ENCODE measurements around the gene DYNLT1. TPM values are rescaled to one million over a fixed set of nuclear protein-coding genes. Genes with fewer than 3 reads are reported as not detected.
A peak's percentile ranks its signal among the peaks of the same experiment; 100 is the strongest.
"Not testable (repeated sequence)": the region's sequence is repeated elsewhere in the genome, so short reads cannot be mapped to it uniquely, and the experiment has no call there.

Gene DYNLT1
- total RNA-seq, 2 donors from 2014 or later: 57.3 to 91.5 TPM

- Histone ChIP-seq H3K4me1 (peaks cover 0 to 34% of the 10 kb centered on the region in 2 donors), H3K36me3 (no peaks in the 10 kb centered on the region), H3K4me3 (no peak overlapping the region), H3K27ac (peak overlapping the region; percentile 80 to 86), H3K9me3 (no peaks in the 10 kb centered on the region), H3K27me3 (no peaks in the 10 kb centered on the region)
- TF ChIP-seq, protein P1, sequence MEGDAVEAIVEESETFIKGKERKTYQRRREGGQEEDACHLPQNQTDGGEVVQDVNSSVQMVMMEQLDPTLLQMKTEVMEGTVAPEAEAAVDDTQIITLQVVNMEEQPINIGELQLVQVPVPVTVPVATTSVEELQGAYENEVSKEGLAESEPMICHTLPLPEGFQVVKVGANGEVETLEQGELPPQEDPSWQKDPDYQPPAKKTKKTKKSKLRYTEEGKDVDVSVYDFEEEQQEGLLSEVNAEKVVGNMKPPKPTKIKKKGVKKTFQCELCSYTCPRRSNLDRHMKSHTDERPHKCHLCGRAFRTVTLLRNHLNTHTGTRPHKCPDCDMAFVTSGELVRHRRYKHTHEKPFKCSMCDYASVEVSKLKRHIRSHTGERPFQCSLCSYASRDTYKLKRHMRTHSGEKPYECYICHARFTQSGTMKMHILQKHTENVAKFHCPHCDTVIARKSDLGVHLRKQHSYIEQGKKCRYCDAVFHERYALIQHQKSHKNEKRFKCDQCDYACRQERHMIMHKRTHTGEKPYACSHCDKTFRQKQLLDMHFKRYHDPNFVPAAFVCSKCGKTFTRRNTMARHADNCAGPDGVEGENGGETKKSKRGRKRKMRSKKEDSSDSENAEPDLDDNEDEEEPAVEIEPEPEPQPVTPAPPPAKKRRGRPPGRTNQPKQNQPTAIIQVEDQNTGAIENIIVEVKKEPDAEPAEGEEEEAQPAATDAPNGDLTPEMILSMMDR (IDR thresholded peaks at IDR 0.05): no peak
- peak; percentile 67 for DNase-seq (ENCODE audit: low spot score)
Observed at GRCh38 chr6:158653577-158654354, 9.2 kb upstream of the DYNLT1 start.

DNA sequence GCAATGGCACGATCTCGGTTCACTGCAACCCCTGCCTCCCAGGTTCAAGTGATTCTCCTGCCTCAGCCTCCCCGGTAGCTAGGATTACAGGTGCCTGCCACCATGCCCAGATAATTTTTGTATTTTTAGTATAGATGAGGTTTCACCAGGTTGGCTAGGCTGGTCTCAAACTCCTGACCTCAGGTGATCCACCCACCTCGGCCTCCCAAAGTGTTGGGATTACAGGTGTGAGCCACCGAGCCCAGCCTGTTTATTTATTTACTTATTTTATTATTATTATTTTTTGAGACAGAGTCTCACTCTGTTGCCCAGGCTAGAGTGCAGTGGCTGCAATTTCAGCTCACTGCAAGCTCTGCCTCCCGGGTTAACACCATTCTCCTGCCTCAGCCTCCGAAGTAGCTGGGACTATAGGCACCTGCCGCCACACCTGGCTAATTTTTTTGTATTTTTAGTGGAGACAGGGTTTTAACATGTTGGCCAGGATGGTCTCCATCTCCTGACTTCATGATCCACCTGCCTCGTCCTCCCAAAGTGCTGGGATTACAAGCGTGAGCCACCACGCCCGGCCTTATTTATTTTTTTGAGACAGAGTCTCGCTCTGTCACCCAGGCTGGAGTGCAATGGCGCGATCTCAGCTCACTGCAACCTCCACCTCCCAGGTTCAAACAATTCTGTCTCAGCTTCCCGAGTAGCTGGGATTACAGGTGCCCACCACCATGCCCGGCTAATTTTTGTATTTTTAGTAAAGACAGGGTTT, 7.6 kb upstream of the DYNLT1 start:
- H3K27ac ChIP-seq, H3K4me3 ChIP-seq, H3K27me3 ChIP-seq, H3K9me3 ChIP-seq, H3K36me3 ChIP-seq: not testable (repeated sequence)
- peak; percentile 36 for DNase-seq (ENCODE audit: low spot score)
- H3K4me1 ChIP-seq: peaks cover 0 to 42% of the 10 kb centered on the region in 2 donors

GRCh38 chr6:158649289-158650143, 5.0 kb upstream of the DYNLT1 start, which contains the start of gene SYTL3:
SYTL3 (plus strand) TSS chr6:158650054; CDS start chr6:158663269, 13,215 bp downstream.
- Histone ChIP-seq H3K4me3 (no peak within 1 kb of the TSS), H3K27ac (peak within 1 kb of the TSS; percentile 52 to 70), H3K36me3 (no peaks in the 10 kb centered on the region), H3K27me3 (no peaks in the 10 kb centered on the region), H3K9me3 (no peaks in the 10 kb centered on the region), H3K4me1 (peaks cover 0 to 39% of the 10 kb centered on the region in 2 donors)
- peak; percentile 69 for DNase-seq (ENCODE audit: low spot score)
- TF ChIP-seq, protein P1 (IDR thresholded peaks at IDR 0.05): no peak

GRCh38 chr6:158648682-158649131, 4.2 kb upstream of the DYNLT1 start:
- no peak overlapping the region for H3K4me3 ChIP-seq
- H3K27ac ChIP-seq: peak overlapping the region; percentile 52 to 70
- H3K4me1 ChIP-seq: peaks cover 0 to 33% of the 10 kb centered on the region in 2 donors
- no peaks in the 10 kb centered on the region for H3K9me3 ChIP-seq
- TF ChIP-seq, protein P1 (IDR thresholded peaks at IDR 0.05): no peak
- no peaks in the 10 kb centered on the region for H3K27me3 ChIP-seq
- peak; percentile 56 for DNase-seq (ENCODE audit: low spot score)
- no peaks in the 10 kb centered on the region for H3K36me3 ChIP-seq

DNA sequence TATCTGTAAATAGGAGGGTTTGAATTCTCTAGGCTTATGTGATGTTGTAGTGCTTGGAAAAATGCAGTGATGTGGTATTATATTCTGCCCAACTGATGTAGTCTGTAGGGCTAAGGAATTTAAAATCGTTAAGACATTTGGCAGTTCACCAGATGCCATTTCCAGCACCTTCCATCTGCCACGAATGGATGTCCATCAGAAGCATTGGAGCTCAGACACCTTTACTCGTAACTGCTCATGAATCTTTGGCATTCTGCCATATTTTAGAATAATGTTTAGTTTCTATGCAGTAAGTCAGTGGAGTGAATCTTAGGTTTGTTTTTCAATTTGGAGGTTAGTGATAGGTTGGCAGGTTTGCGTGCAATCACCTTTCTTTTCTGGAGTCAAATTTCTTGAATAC, 3.0 kb upstream of the DYNLT1 start:
- TF ChIP-seq, protein P1 (IDR thresholded peaks at IDR 0.05): no peak
- Histone ChIP-seq H3K9me3 (no peaks in the 10 kb centered on the region), H3K36me3 (no peaks in the 10 kb centered on the region), H3K27ac (peak overlapping the region in 1 of 2 donors; percentile 70), H3K27me3 (no peaks in the 10 kb centered on the region), H3K4me3 (no peak overlapping the region), H3K4me1 (peaks cover 0 to 42% of the 10 kb centered on the region in 2 donors)
- no peak for DNase-seq (ENCODE audit: low spot score)
